AG04449 (cell line): ENCODE data around the gene MYO7A.

Experiments used
- CTCF ChIA-PET: fragments of 350-600 bp; formaldehyde crosslinking; extraction: SDS; loops from one replicate; lab custom pipeline; 2021; ENCODE audit warnings: antibody characterized with exemption; lab: Yijun Ruan, JAX
- POLR2A ChIA-PET: fragments of 400-600, 350-600 bp; formaldehyde crosslinking; extraction: SDS; loops from one replicate; lab custom pipeline; 2020; ENCODE audit warnings: antibody characterized with exemption, inconsistent platforms; lab: Yijun Ruan, JAX
- DNase-seq: peaks from one replicate; pipeline ENCODE4 v3.0.0-alpha.2; 2010; ENCODE audit warnings: low read depth, low spot score
- H3K4me3 ChIP-seq: 2 replicates; pipeline ENCODE4 v1.5.1; 2011; ENCODE audit warnings: low read depth, mild to moderate bottlenecking, control low read depth, low read length
- TF ChIP-seq, protein P1 (sequence below): IDR thresholded peaks from one replicate; pipeline ENCODE4 v1.5.1; 2011; ENCODE audit warnings: mild to moderate bottlenecking, moderate library complexity, low read length, control low read depth, inconsistent platforms; ENCODE audit not compliant: insufficient read depth; ENCODE audit errors: missing control alignments

Gene MYO7A

DNA sequence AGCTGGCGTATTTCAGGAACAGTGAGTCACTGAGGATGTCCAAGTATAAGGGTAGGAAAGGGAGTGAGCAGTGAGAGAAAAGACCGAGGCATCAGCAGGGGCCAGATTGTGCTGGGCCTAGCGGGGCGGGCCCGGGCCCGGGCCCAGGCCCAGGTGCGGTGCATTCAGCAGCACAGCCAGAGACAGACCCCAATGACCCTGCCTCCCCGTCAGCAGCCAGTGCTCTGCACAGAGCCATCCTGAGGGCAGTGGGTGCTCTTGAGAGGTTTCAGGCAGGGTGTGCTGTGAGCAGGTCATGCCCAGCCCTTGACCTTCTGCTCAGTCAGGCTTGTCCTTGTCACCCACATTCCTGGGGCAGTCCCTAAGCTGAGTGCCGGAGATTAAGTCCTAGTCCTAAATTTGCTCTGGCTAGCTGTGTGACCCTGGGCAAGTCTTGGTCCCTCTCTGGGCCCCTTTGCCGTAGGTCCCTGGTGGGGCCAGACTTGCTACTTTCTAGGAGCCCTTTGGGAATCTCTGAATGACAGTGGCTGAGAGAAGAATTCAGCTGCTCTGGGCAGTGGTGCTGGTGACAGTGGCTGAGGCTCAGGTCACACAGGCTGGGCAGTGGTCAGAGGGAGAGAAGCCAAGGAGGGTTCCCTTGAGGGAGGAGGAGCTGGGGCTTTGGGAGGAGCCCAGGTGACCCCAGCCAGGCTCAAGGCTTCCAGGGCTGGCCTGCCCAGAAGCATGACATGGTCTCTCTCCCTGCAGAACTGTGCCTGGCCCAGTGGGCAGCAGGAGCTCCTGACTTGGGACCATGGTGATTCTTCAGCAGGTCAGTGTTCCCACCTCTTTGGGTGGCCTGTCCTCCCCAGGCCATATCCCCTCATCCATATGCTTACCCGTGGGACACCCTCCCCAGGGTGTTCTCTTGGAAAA is 2.1 kb downstream of the MYO7A start:
- TF ChIP-seq, protein P1, sequence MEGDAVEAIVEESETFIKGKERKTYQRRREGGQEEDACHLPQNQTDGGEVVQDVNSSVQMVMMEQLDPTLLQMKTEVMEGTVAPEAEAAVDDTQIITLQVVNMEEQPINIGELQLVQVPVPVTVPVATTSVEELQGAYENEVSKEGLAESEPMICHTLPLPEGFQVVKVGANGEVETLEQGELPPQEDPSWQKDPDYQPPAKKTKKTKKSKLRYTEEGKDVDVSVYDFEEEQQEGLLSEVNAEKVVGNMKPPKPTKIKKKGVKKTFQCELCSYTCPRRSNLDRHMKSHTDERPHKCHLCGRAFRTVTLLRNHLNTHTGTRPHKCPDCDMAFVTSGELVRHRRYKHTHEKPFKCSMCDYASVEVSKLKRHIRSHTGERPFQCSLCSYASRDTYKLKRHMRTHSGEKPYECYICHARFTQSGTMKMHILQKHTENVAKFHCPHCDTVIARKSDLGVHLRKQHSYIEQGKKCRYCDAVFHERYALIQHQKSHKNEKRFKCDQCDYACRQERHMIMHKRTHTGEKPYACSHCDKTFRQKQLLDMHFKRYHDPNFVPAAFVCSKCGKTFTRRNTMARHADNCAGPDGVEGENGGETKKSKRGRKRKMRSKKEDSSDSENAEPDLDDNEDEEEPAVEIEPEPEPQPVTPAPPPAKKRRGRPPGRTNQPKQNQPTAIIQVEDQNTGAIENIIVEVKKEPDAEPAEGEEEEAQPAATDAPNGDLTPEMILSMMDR: no peak
- ChIA-PET POLR2A (interaction anchor here (0.7 kb wide), 1 partner anchor 47 kb away, joined by 4 read pairs; no protein-coding TSS in a partner anchor), CTCF (interaction anchor here (1.2 to 13.5 kb wide), 8 partner anchors 10 to 488 kb away, joined by 3 to 209 read pairs (median 26); no protein-coding TSS in a partner anchor)
- no peak for DNase-seq
- H3K4me3 ChIP-seq: no peak overlapping the region

DNA sequence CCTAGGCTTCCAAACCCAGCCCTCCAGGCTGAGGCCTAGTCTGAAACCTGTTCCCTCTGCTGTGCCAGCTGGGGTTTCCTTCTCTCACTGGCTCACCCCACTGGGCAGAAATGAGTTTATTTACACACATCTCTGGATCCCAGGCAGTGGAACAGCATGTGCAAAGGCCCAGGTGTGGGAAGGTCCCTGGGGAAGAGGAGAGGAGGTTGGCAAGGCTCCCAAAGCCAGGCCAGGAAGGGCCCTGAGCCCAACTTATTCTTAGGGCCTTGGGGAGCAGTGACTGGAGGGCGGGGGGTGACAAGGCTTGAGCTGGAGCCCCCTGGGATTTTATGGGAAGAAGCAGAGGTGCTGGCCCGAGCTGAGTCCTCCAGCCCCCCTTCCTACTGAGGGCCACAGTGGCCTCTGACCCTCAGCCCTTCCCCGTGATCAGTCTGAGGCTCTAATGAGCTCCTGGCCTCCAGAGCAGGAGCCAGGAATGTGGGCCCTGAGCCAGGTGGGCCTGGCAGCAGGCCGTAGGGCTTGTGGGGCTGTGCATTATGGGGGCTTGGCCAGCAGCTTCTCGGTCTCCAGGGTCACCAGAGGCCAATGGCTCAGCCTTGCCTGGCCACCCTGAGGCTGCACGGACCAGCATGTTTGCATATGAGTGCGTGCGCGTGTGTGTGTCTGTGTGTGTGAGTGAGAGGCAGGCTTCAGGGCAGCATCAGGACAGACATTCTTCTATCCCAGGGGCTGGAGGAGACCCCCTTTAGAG is 2.9 kb downstream of the MYO7A start:
- ChIA-PET CTCF (interaction anchor here (1.0 to 13.5 kb wide), 6 partner anchors 9 to 418 kb away, joined by 4 to 209 read pairs (median 39); no protein-coding TSS in a partner anchor), POLR2A (interaction anchor here (0.7 to 1.1 kb wide), 2 partner anchors 9 to 46 kb away, joined by 3 to 4 read pairs; no protein-coding TSS in a partner anchor)
- no peak for DNase-seq
- TF ChIP-seq, protein P1: no peak
- H3K4me3 ChIP-seq: no peak overlapping the region

DNA sequence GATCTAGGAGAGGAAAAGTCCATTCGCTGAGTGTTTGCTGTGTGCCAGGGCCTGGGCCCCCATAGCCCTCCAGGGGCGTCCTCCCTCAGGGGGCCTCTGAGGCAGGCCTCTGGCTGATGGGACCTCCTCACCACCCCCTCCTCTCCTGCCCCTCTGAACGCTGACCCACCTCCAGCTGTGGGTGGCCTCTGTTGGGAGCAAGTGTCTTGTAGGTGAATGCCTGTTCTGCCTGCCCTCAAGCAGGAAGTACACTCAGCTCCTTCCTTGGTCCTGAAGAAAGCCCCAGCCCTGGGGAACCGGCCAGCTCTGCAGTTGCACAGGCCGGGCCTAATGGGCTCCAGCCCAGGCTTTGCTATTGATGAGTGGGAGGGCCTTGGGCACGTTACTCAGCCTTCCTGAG is 3.5 kb downstream of the MYO7A start:
- no peak overlapping the region for H3K4me3 ChIP-seq
- no peak for DNase-seq
- ChIA-PET POLR2A (interaction anchor here (1.1 kb wide), 1 partner anchor 9 kb away, joined by 3 read pairs; no protein-coding TSS in a partner anchor), CTCF (interaction anchor here (1.0 to 13.5 kb wide), 5 partner anchors 9 to 417 kb away, joined by 4 to 209 read pairs (median 10); no protein-coding TSS in a partner anchor)
- TF ChIP-seq, protein P1: no peak

DNA sequence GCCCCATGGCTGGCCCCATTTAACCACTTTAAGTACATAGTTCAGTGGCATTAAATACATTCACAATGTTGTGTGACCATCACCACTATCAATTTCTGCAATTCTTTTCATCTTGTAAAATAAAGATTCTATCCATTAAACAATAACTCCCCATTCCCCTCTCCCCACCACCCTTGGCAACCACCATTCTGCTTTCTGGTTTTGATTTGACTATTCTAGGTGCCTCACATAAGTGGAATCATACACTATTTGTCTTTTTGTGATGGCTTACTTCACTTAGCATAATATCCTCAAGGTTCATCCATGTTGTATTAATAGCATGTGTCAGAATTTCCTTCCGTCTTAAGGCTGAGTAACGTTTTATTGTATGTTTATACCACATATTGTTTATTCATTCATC is 7.0 kb downstream of the MYO7A start:
- DNase-seq: no peak
- no peak overlapping the region for H3K4me3 ChIP-seq
- CTCF ChIA-PET: interaction anchor here (1.1 to 3.7 kb wide), 3 partner anchors 8 to 60 kb away, joined by 3 to 36 read pairs (median 4); partner anchors contain the start of gene MYO7A
- POLR2A ChIA-PET: no interaction called here
- TF ChIP-seq, protein P1: no peak

DNA sequence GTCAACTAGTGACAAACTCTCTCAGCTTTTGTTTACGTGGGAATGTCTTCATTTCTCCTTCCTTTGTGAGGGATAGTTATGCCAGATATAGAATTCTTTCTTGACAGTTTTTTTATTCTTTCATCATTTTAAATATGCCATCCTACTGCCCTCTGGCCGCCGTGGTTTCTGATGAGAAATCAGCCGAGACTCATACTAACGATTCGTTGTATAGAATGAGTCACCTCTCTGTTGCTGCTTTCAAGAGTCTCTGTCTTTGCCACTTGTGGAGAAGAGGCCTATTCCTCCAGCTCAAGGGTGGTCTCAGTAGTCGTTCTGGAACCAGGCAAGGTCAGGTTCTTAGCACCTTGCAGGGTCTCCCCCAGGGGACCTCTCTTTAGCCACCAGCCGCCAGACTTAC is 8.0 kb downstream of the MYO7A start:
- no peak overlapping the region for H3K4me3 ChIP-seq
- ChIA-PET POLR2A (no interaction called here), CTCF (interaction anchor here (1.1 to 3.7 kb wide), 5 partner anchors 9 to 483 kb away, joined by 3 to 36 read pairs (median 4); partner anchors contain the start of gene MYO7A)
- no peak for DNase-seq
- TF ChIP-seq, protein P1: no peak
